Nephron (organoid): ENCODE data around the gene BCORL1.

Experiments used
- H3K27ac Mint-ChIP-seq, 3 experiments: 2 replicates each; pipeline ENCODE4 v1.8.0; 2020; ENCODE audit warnings: mixed read lengths in 3 of 3, mild to moderate bottlenecking in 2 of 3, moderate library complexity in 1 of 3
- H3K27me3 Mint-ChIP-seq: 2 replicates; pipeline ENCODE4 v1.8.0; 2021; ENCODE audit warnings: low read depth, mild to moderate bottlenecking, moderate library complexity, mixed read lengths
- H3K36me3 Mint-ChIP-seq: 2 replicates; pipeline ENCODE4 v1.8.0; 2020; ENCODE audit warnings: low read depth, mixed read lengths
- H3K4me1 Mint-ChIP-seq: 2 replicates; pipeline ENCODE4 v1.8.0; 2020; ENCODE audit warnings: mixed read lengths
- H3K4me3 Mint-ChIP-seq, 3 experiments: 2 replicates each; pipeline ENCODE4 v1.8.0; 2020; ENCODE audit warnings: mild to moderate bottlenecking in 3 of 3, mixed read lengths in 3 of 3, moderate library complexity in 2 of 3
- H3K9me3 Mint-ChIP-seq: 2 replicates; pipeline ENCODE4 v1.8.0; 2020; ENCODE audit warnings: mixed read lengths
- TF ChIP-seq, protein P1 (sequence below), 3 experiments: fragments of 200-600 bp; sonication (generic); IDR thresholded peaks; one replicate each; pipeline ENCODE4 v1.5.0; 2021; ENCODE audit warnings: antibody characterized with exemption in 3 of 3; ENCODE audit not compliant: unreplicated experiment in 3 of 3

BCORL1 gene

GRCh38 chrX:129987871-129988270, 5.4 kb downstream of the BCORL1 start:
- Mint-ChIP-seq H3K27me3 (no peaks in the 10 kb centered on the region), H3K4me3 (no peak overlapping the region), H3K4me1 (no peaks in the 10 kb centered on the region), H3K9me3 (peaks cover 13% of the 10 kb centered on the region), H3K27ac (no peak overlapping the region), H3K36me3 (peaks cover 3% of the 10 kb centered on the region)
- TF ChIP-seq, protein P1, sequence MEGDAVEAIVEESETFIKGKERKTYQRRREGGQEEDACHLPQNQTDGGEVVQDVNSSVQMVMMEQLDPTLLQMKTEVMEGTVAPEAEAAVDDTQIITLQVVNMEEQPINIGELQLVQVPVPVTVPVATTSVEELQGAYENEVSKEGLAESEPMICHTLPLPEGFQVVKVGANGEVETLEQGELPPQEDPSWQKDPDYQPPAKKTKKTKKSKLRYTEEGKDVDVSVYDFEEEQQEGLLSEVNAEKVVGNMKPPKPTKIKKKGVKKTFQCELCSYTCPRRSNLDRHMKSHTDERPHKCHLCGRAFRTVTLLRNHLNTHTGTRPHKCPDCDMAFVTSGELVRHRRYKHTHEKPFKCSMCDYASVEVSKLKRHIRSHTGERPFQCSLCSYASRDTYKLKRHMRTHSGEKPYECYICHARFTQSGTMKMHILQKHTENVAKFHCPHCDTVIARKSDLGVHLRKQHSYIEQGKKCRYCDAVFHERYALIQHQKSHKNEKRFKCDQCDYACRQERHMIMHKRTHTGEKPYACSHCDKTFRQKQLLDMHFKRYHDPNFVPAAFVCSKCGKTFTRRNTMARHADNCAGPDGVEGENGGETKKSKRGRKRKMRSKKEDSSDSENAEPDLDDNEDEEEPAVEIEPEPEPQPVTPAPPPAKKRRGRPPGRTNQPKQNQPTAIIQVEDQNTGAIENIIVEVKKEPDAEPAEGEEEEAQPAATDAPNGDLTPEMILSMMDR (IDR thresholded peaks at IDR 0.05; ENCODE audit: unreplicated experiment in 3 of 3), result no peak

DNA sequence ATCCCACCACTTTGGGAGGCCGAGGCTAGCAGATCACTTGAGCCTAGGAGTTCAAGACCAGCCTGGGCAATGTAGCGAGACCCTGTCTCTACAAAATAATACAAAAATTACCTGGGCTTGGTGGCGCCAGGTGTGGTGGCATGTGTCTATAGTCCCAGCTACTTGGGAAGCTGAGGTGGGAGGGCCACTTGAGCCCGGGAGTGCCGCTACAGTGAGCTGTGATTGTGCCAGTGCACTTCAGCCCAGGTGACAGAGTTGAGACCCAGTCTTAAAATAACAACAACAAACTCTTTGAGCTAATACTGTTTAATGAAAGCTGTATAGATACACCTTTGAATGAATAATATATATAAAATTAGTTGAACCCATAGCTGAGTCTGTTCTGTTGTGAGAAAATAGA, 9.7 kb downstream of the BCORL1 start:
- Mint-ChIP-seq H3K36me3 (peaks cover 24% of the 10 kb centered on the region), H3K4me1 (no peaks in the 10 kb centered on the region), H3K27me3 (no peaks in the 10 kb centered on the region), H3K27ac (no peak overlapping the region), H3K4me3 (no peak overlapping the region), H3K9me3 (peaks cover 6% of the 10 kb centered on the region)
- TF ChIP-seq, protein P1 (IDR thresholded peaks at IDR 0.05; ENCODE audit: unreplicated experiment in 3 of 3), result no peak

DNA sequence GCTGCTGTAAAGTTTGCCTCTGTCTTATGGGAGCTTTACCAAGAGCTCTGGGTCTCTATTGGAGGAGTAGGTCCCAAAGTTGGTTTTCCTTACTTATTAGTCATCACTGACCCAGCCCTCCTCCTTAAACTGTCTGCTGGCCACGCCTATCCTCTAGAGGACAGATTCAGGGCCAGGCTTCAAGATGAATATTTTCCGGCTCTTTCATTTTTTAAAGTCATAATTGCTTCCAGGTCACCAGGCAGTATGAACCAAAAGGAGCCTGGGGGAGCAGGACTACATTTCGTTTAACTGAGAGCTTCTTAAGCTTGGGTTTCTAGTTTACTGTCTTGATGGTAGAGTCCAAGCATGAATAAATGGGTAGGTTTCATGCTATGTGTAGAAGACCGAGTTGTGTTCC, 13.7 kb downstream of the BCORL1 start:
- peaks cover 39% of the 10 kb centered on the region for H3K36me3 Mint-ChIP-seq
- TF ChIP-seq, protein P1 (IDR thresholded peaks at IDR 0.05; ENCODE audit: unreplicated experiment in 3 of 3), result no peak
- H3K4me3 Mint-ChIP-seq, result no peak overlapping the region
- H3K4me1 Mint-ChIP-seq, result peaks cover 5% of the 10 kb centered on the region
- H3K27me3 Mint-ChIP-seq, result no peaks in the 10 kb centered on the region
- no peak overlapping the region for H3K27ac Mint-ChIP-seq
- peaks cover 11% of the 10 kb centered on the region for H3K9me3 Mint-ChIP-seq

DNA sequence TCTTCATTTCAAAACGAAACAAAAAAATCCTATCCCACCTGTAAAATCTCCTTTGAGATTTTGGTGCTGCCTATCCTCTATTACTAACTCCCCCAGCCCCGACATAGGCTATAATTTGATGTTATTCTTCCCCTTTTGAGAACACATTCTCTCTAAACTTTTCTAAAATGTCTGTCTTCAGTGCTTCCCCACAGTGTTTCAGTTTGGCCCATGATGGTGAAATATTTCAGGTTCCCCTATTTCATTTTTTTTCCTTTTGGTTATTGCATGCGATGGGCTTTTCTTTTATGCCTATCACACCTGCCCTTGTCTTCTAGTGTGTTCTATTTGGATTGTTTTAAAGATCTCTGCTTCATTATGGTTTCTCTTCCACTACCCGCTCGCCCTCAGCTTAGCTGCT, 14.7 kb downstream of the BCORL1 start:
- no peak overlapping the region for H3K4me3 Mint-ChIP-seq
- H3K27me3 Mint-ChIP-seq, result no peaks in the 10 kb centered on the region
- peaks cover 11% of the 10 kb centered on the region for H3K9me3 Mint-ChIP-seq
- H3K27ac Mint-ChIP-seq, result no peak overlapping the region
- H3K36me3 Mint-ChIP-seq, result peaks cover 45% of the 10 kb centered on the region
- peaks cover 10% of the 10 kb centered on the region for H3K4me1 Mint-ChIP-seq
- TF ChIP-seq, protein P1 (IDR thresholded peaks at IDR 0.05; ENCODE audit: unreplicated experiment in 3 of 3), result no peak

DNA sequence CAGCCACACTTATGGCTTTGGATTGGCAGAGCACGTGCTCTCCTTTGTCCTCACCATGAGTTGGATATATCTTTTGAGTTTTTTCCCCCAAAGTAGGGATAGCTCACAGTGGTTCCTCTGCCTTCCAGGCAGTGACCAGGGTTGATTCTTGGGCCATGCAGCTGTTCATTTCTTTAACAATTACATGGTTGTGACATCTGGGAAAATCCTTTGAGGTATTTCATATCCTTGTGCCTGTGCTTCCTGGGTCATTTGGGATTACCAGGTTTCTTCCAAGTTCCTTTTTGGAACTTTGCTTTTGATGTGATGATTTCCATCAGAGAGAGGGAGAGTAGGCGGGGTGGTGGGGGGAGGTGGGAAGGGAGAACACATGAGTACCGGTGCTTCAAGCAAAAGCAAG, 15.6 kb downstream of the BCORL1 start:
- no peak overlapping the region for H3K27ac Mint-ChIP-seq
- H3K9me3 Mint-ChIP-seq, result peaks cover 7% of the 10 kb centered on the region
- no peak overlapping the region for H3K4me3 Mint-ChIP-seq
- peaks cover 42% of the 10 kb centered on the region for H3K36me3 Mint-ChIP-seq
- H3K4me1 Mint-ChIP-seq, result peaks cover 11% of the 10 kb centered on the region
- H3K27me3 Mint-ChIP-seq, result no peaks in the 10 kb centered on the region
- TF ChIP-seq, protein P1 (IDR thresholded peaks at IDR 0.05; ENCODE audit: unreplicated experiment in 3 of 3), result no peak

DNA sequence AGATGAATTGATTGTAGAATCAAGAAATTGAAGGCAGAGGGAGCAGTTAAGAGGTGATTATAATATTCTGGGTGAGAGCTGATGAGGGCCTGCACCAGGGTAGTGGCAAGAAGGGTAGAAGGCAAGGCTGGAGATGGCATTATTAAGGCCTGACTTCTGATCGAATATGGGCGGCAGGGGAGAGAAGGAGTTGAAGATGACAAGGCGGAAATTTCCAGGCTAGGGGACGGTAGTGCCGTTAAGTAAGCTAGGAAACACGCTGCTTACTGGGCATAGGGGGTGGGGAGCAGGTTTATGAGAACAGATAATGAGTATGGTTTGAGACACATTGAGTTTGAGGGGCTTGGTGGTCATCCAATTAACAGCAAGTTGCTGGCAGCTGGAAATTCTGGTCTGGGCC, 19.5 kb downstream of the BCORL1 start:
- H3K9me3 Mint-ChIP-seq, result peaks cover 14% of the 10 kb centered on the region
- TF ChIP-seq, protein P1 (IDR thresholded peaks at IDR 0.05; ENCODE audit: unreplicated experiment in 3 of 3), result no peak
- peaks cover 11% of the 10 kb centered on the region for H3K4me1 Mint-ChIP-seq
- no peak overlapping the region for H3K4me3 Mint-ChIP-seq
- no peak overlapping the region for H3K27ac Mint-ChIP-seq
- H3K27me3 Mint-ChIP-seq, result no peaks in the 10 kb centered on the region
- H3K36me3 Mint-ChIP-seq, result peaks cover 44% of the 10 kb centered on the region
